Activated naive CD8-positive, alpha-beta T cell treated with anti-CD3 and anti-CD28 coated beads, Interleukin-2, amount 10 ng/mL, durations not matched to agents 7 days and 5 days (primary cell): ENCODE results near the gene EPHA2. TPM values are rescaled to one million over a fixed set of nuclear protein-coding genes. Genes with fewer than 3 reads are reported as not detected.
A peak's percentile ranks its signal among the peaks of the same experiment; 100 is the strongest.

Experiments used
- ATAC-seq: fragments of 150-1000 bp; cut with Tn5 transposase; one replicate; pipeline ENCODE4 v1.10.0; 2021; ENCODE audit warnings: low read depth, moderate library complexity
- POLR2A ChIA-PET: fragments of 350-600 bp; sonication (Branson Sonifier 250); formaldehyde crosslinking; loops from one replicate; lab custom pipeline; 2021; ENCODE audit warnings: antibody characterized with exemption; lab: Charles Lee
- DNase-seq: peaks from one replicate; pipeline ENCODE4 v3.0.0; 2021
- H3K27ac Mint-ChIP-seq: one replicate; pipeline ENCODE4 v1.8.0; 2022; ENCODE audit warnings: mild to moderate bottlenecking, mixed read lengths
- H3K27me3 Mint-ChIP-seq: one replicate; pipeline ENCODE4 v1.8.0; 2022; ENCODE audit warnings: mild to moderate bottlenecking, moderate library complexity, mixed read lengths
- H3K36me3 Mint-ChIP-seq: one replicate; pipeline ENCODE4 v1.8.0; 2021; ENCODE audit warnings: mild to moderate bottlenecking, mixed read lengths
- H3K4me1 Mint-ChIP-seq: one replicate; pipeline ENCODE4 v1.8.0; 2021; ENCODE audit warnings: mixed read lengths
- H3K4me3 Mint-ChIP-seq: one replicate; pipeline ENCODE4 v1.8.0; 2022; ENCODE audit warnings: mild to moderate bottlenecking, moderate library complexity, mixed read lengths
- H3K9me3 Mint-ChIP-seq: one replicate; pipeline ENCODE4 v1.8.0; 2021; ENCODE audit warnings: mixed read lengths
- total RNA-seq, 2 experiments: library from RNA; stranded (reverse); gene quantifications; one replicate each; pipeline ENCODE4 v1.2.3, GENCODE V29; 2021

EPHA2 gene
- total RNA-seq, 2 experiments from 2014 or later: not detected

GRCh38 chr1:16118706-16119105 lies 37.2 kb downstream of the EPHA2 start:
- H3K9me3 Mint-ChIP-seq: no peaks in the 10 kb centered on the region
- DNase-seq: no peak
- H3K4me1 Mint-ChIP-seq: peaks cover 6% of the 10 kb centered on the region
- POLR2A ChIA-PET: no interaction called here
- no peaks in the 10 kb centered on the region for H3K27me3 Mint-ChIP-seq
- H3K36me3 Mint-ChIP-seq: no peaks in the 10 kb centered on the region
- ATAC-seq: no peak
- H3K27ac Mint-ChIP-seq: no peak overlapping the region
- H3K4me3 Mint-ChIP-seq: no peak overlapping the region

- no peaks in the 10 kb centered on the region for H3K9me3 Mint-ChIP-seq
- no peak overlapping the region for H3K27ac Mint-ChIP-seq
- H3K4me3 Mint-ChIP-seq: no peak overlapping the region
- ATAC-seq (no peak), DNase-seq (no peak)
- H3K27me3 Mint-ChIP-seq: no peaks in the 10 kb centered on the region
- POLR2A ChIA-PET: no interaction called here
- peaks cover 2% of the 10 kb centered on the region for H3K4me1 Mint-ChIP-seq
- no peaks in the 10 kb centered on the region for H3K36me3 Mint-ChIP-seq
Measured at GRCh38 chr1:16117936-16118335, 37.9 kb downstream of the EPHA2 start.

GRCh38 chr1:16117369-16117768 lies 38.5 kb downstream of the EPHA2 start:
- H3K4me1 Mint-ChIP-seq: no peaks in the 10 kb centered on the region
- no peaks in the 10 kb centered on the region for H3K9me3 Mint-ChIP-seq
- no peaks in the 10 kb centered on the region for H3K36me3 Mint-ChIP-seq
- POLR2A ChIA-PET: no interaction called here
- no peak overlapping the region for H3K4me3 Mint-ChIP-seq
- ATAC-seq: no peak
- no peak for DNase-seq
- H3K27me3 Mint-ChIP-seq: no peaks in the 10 kb centered on the region
- H3K27ac Mint-ChIP-seq: no peak overlapping the region

- H3K27ac Mint-ChIP-seq: no peak overlapping the region
- H3K4me3 Mint-ChIP-seq: no peak overlapping the region
- H3K4me1 Mint-ChIP-seq: peaks cover 2% of the 10 kb centered on the region
- H3K27me3 Mint-ChIP-seq: no peaks in the 10 kb centered on the region
- DNase-seq (no peak), ATAC-seq (no peak)
- H3K36me3 Mint-ChIP-seq: no peaks in the 10 kb centered on the region
- no peaks in the 10 kb centered on the region for H3K9me3 Mint-ChIP-seq
- POLR2A ChIA-PET: no interaction called here
Measured at GRCh38 chr1:16116625-16117024, 39.2 kb downstream of the EPHA2 start.

GRCh38 chr1:16116002-16116401 lies 39.9 kb downstream of the EPHA2 start:
- no peak for DNase-seq
- POLR2A ChIA-PET: no interaction called here
- H3K9me3 Mint-ChIP-seq: no peaks in the 10 kb centered on the region
- H3K4me3 Mint-ChIP-seq: no peak overlapping the region
- ATAC-seq: no peak
- no peak overlapping the region for H3K27ac Mint-ChIP-seq
- H3K36me3 Mint-ChIP-seq: no peaks in the 10 kb centered on the region
- H3K27me3 Mint-ChIP-seq: peaks cover 3% of the 10 kb centered on the region
- H3K4me1 Mint-ChIP-seq: peaks cover 2% of the 10 kb centered on the region

- POLR2A ChIA-PET: no interaction called here
- no peaks in the 10 kb centered on the region for H3K36me3 Mint-ChIP-seq
- H3K27me3 Mint-ChIP-seq: peaks cover 3% of the 10 kb centered on the region
- no peak overlapping the region for H3K27ac Mint-ChIP-seq
- H3K4me1 Mint-ChIP-seq: peaks cover 2% of the 10 kb centered on the region
- DNase-seq (no peak), ATAC-seq (no peak)
- no peaks in the 10 kb centered on the region for H3K9me3 Mint-ChIP-seq
- no peak overlapping the region for H3K4me3 Mint-ChIP-seq
Measured at GRCh38 chr1:16115468-16115983, 40.3 kb downstream of the EPHA2 start.

GRCh38 chr1:16114527-16115467 lies 41.1 kb downstream of the EPHA2 start:
- POLR2A ChIA-PET: no interaction called here

GRCh38 chr1:16112596-16113555 lies 43.0 kb downstream of the EPHA2 start:
- H3K4me1 Mint-ChIP-seq: peaks cover 2% of the 10 kb centered on the region
- DNase-seq (no peak), ATAC-seq (no peak)
- POLR2A ChIA-PET: no interaction called here
- H3K4me3 Mint-ChIP-seq: no peak overlapping the region
- peaks cover 5% of the 10 kb centered on the region for H3K9me3 Mint-ChIP-seq
- H3K36me3 Mint-ChIP-seq: peaks cover 3% of the 10 kb centered on the region
- H3K27ac Mint-ChIP-seq: no peak overlapping the region
- peaks cover 11% of the 10 kb centered on the region for H3K27me3 Mint-ChIP-seq

More at GRCh38 chr1:16114527-16115467, 41.1 kb downstream of the EPHA2 start:
- peaks cover 3% of the 10 kb centered on the region for H3K27me3 Mint-ChIP-seq
- no peak for ATAC-seq
- H3K36me3 Mint-ChIP-seq: no peaks in the 10 kb centered on the region
- H3K9me3 Mint-ChIP-seq: no peaks in the 10 kb centered on the region
- H3K4me3 Mint-ChIP-seq: no peak overlapping the region
- H3K4me1 Mint-ChIP-seq: peaks cover 2% of the 10 kb centered on the region
- DNase-seq: no peak
- no peak overlapping the region for H3K27ac Mint-ChIP-seq

- peak overlapping the region; percentile 5 for H3K27ac Mint-ChIP-seq
- ATAC-seq: no peak
- H3K9me3 Mint-ChIP-seq: peaks cover 6% of the 10 kb centered on the region
- peaks cover 17% of the 10 kb centered on the region for H3K27me3 Mint-ChIP-seq
- H3K4me3 Mint-ChIP-seq: no peak overlapping the region
- no peak for DNase-seq
- H3K36me3 Mint-ChIP-seq: peaks cover 3% of the 10 kb centered on the region
- peaks cover 2% of the 10 kb centered on the region for H3K4me1 Mint-ChIP-seq
- POLR2A ChIA-PET: no interaction called here
Measured at GRCh38 chr1:16111771-16112595, 43.9 kb downstream of the EPHA2 start.

GRCh38 chr1:16110884-16111283 lies 45.0 kb downstream of the EPHA2 start:
- peaks cover 6% of the 10 kb centered on the region for H3K9me3 Mint-ChIP-seq

GRCh38 chr1:16110456-16110855 lies 45.4 kb downstream of the EPHA2 start:
- DNase-seq (no peak), ATAC-seq (no peak)
- Mint-ChIP-seq H3K36me3 (peaks cover 3% of the 10 kb centered on the region), H3K27me3 (peaks cover 29% of the 10 kb centered on the region), H3K27ac (no peak overlapping the region), H3K9me3 (peaks cover 6% of the 10 kb centered on the region), H3K4me1 (peaks cover 2% of the 10 kb centered on the region), H3K4me3 (no peak overlapping the region)
- POLR2A ChIA-PET: no interaction called here

More at GRCh38 chr1:16110884-16111283, 45.0 kb downstream of the EPHA2 start:
- H3K27me3 Mint-ChIP-seq: peaks cover 28% of the 10 kb centered on the region
- peaks cover 2% of the 10 kb centered on the region for H3K4me1 Mint-ChIP-seq
- no peak overlapping the region for H3K4me3 Mint-ChIP-seq
- DNase-seq: no peak
- no peak overlapping the region for H3K27ac Mint-ChIP-seq
- no peak for ATAC-seq
- POLR2A ChIA-PET: no interaction called here
- peaks cover 3% of the 10 kb centered on the region for H3K36me3 Mint-ChIP-seq

- Mint-ChIP-seq H3K4me3 (no peak overlapping the region), H3K27ac (no peak overlapping the region), H3K36me3 (peaks cover 3% of the 10 kb centered on the region), H3K4me1 (peaks cover 2% of the 10 kb centered on the region), H3K9me3 (peaks cover 6% of the 10 kb centered on the region), H3K27me3 (peaks cover 32% of the 10 kb centered on the region)
- POLR2A ChIA-PET: no interaction called here
- ATAC-seq (no peak), DNase-seq (no peak)
Measured at GRCh38 chr1:16109571-16109970, 46.3 kb downstream of the EPHA2 start.
